ENCODE results near the gene POFUT1. TPM values are rescaled to one million over a fixed set of nuclear protein-coding genes. Genes with fewer than 3 reads are reported as not detected.

POFUT1 gene
- total and polyA plus RNA-seq, 2 of the 8 experiments (the other 6 are each of a cell fraction or from before 2014, with no cell fraction given): 19.4 to 24.4 TPM

DNA sequence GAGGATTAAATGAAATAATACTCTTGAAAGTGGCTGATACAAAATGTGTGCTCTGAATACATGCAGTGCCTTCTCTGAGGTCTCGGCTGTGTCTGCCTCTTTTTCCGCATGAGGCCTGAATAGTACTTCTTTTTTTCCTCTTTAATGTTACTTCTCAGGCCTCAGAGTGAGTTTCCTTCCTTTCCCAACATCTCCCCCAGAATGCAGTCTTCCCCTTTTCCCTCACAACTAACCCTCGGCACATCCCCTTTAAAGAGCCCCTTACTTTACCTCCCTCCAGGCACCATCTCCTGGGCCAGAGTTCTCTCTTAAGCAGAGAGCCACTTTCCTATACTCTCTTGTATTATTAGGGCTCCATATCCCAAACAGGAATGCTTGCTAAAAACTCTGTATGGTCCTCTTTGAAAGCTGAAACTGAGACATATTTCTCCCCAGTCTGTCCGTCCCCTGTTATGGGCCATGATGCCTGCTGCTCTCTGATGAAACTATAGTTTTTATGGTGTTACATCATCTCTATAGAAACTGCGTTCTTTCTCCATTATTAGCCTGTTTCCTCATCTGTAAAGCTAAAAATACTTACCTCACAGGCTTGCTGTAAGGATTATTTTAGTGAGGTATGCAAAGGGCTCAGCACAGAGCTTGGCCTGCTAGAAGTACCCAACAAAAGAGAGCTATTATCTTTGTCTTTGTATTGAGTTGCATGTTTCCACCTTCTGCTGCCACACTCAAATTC, 2.4 kb upstream of the POFUT1 start (continued):
- TF ChIP-seq RBBP5 (IDR thresholded peaks at IDR 0.05; ENCODE audit: borderline replicate concordance, low read depth, low read length) (no peak), HDAC6 (IDR thresholded peaks at IDR 0.05; ENCODE audit: low read depth, low read length) (no peak), RNF2 (IDR thresholded peaks at IDR 0.05; ENCODE audit: borderline replicate concordance, low read depth, low read length, missing control alignments, poor library complexity, severe bottlenecking) (no peak), SIX5 (IDR thresholded peaks at IDR 0.05; ENCODE audit: low read depth, low read length) (no peak), EGR1 (IDR thresholded peaks at IDR 0.05; ENCODE audit: borderline replicate concordance, low read depth, low read length) (no peak)
- TF ChIP-seq, protein P1, sequence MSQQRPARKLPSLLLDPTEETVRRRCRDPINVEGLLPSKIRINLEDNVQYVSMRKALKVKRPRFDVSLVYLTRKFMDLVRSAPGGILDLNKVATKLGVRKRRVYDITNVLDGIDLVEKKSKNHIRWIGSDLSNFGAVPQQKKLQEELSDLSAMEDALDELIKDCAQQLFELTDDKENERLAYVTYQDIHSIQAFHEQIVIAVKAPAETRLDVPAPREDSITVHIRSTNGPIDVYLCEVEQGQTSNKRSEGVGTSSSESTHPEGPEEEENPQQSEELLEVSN (IDR thresholded peaks at IDR 0.05): no peak
- TF ChIP-seq, protein P2, sequence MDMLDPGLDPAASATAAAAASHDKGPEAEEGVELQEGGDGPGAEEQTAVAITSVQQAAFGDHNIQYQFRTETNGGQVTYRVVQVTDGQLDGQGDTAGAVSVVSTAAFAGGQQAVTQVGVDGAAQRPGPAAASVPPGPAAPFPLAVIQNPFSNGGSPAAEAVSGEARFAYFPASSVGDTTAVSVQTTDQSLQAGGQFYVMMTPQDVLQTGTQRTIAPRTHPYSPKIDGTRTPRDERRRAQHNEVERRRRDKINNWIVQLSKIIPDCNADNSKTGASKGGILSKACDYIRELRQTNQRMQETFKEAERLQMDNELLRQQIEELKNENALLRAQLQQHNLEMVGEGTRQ (IDR thresholded peaks at IDR 0.05; ENCODE audit: low read length): no peak
